ENCODE results near the gene USP17L18. TPM values are rescaled to one million over a fixed set of nuclear protein-coding genes. Genes with fewer than 3 reads are reported as not detected.

The USP17L18 gene, protein sequence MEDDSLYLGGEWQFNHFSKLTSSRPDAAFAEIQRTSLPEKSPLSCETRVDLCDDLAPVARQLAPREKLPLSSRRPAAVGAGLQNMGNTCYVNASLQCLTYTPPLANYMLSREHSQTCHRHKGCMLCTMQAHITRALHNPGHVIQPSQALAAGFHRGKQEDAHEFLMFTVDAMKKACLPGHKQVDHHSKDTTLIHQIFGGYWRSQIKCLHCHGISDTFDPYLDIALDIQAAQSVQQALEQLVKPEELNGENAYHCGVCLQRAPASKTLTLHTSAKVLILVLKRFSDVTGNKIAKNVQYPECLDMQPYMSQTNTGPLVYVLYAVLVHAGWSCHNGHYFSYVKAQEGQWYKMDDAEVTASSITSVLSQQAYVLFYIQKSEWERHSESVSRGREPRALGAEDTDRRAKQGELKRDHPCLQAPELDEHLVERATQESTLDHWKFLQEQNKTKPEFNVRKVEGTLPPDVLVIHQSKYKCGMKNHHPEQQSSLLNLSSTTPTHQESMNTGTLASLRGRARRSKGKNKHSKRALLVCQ
- total RNA-seq = not detected in 2 replicates

GRCh38 chr4:9247953-9248680 lies at the start of gene USP17L18:
TSS of gene USP17L18 (plus strand) at chr4:9248630. CDS start at chr4:9248630, 0 bp downstream.

DNA sequence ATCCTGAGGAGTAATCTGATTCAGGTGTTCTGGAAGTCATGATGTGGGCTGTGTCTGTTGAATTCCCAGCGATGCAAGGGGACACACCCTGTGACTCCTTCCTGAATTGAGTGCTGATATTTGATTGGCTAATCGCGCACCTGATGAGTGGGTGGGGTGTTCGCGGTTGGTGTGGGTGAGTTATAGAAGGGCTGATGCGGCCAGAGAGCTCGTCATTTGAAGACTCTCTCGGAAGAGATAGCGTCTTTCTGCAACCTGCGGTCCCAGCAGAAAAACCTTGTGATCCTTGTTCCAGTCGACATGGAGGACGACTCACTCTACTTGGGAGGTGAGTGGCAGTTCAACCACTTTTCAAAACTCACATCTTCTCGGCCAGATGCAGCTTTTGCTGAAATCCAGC lies 38.1 kb upstream of the USP17L18 start, which contains the start of gene USP17L10:
USP17L10 (plus strand) TSS at position 301 of the 400 bp plus-strand sequence; CDS start at position 301, 0 bp downstream.

DNA sequence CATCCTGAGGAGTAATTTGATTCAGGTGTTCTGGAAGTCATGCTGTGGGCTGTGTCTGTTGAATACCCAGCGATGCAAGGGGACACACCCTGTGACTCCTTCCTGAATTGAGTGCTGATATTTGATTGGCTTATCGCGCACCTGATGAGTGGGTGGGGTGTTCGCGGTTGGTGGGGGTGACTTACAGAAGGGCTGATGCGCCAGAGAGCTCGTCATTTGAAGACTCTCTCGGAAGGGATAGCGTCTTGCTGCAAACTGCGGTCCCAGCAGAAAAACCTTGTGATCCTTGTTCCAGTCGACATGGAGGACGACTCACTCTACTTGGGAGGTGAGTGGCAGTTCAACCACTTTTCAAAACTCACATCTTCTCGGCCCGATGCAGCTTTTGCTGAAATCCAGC lies 33.3 kb upstream of the USP17L18 start, which contains the start of gene USP17L11:
USP17L11 (plus strand) TSS at position 301 of the 400 bp plus-strand sequence; CDS start at position 301, 0 bp downstream.

DNA sequence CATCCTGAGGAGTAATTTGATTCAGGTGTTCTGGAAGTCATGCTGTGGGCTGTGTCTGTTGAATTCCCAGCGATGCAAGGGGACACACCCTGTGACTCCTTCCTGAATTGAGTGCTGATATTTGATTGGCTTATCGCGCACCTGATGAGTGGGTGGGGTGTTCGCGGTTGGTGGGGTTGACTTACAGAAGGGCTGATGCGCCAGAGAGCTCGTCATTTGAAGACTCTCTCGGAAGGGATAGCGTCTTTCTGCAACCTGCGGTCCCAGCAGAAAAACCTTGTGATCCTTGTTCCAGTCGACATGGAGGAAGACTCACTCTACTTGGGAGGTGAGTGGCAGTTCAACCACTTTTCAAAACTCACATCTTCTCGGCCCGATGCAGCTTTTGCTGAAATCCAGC lies 28.6 kb upstream of the USP17L18 start, which contains the start of gene USP17L12:
USP17L12 (plus strand) TSS at position 301 of the 400 bp plus-strand sequence; CDS start at position 301, 0 bp downstream.

DNA sequence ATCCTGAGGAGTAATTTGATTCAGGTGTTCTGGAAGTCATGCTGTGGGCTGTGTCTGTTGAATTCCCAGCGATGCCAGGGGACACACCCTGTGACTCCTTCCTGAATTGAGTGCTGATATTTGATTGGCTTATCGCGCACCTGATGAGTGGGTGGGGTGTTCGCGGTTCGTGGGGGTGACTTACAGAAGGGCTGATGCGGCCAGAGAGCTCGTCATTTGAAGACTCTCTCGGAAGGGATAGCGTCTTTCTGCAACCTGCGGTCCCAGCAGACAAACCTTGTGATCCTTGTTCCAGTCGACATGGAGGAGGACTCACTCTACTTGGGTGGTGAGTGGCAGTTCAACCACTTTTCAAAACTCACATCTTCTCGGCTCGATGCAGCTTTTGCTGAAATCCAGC lies 23.8 kb upstream of the USP17L18 start, which contains the start of gene USP17L13:
USP17L13 (plus strand) TSS at position 301 of the 400 bp plus-strand sequence; CDS start at position 301, 0 bp downstream.

GRCh38 chr4:9234085-9234484 lies 14.3 kb upstream of the USP17L18 start, which contains the start of gene USP17L15:
TSS of gene USP17L15 (plus strand) at chr4:9234385. CDS start at chr4:9234385, 0 bp downstream.

GRCh38 chr4:9243579-9243978 lies 4.9 kb upstream of the USP17L18 start, which contains the start of gene USP17L17:
TSS of gene USP17L17 (plus strand) at chr4:9243879. CDS start at chr4:9243879, 0 bp downstream.

DNA sequence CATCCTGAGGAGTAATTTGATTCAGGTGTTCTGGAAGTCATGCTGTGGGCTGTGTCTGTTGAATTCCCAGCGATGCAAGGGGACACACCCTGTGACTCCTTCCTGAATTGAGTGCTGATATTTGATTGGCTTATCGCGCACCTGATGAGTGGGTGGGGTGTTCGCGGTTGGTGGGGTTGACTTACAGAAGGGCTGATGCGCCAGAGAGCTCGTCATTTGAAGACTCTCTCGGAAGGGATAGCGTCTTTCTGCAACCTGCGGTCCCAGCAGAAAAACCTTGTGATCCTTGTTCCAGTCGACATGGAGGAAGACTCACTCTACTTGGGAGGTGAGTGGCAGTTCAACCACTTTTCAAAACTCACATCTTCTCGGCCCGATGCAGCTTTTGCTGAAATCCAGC lies 4.6 kb downstream of the USP17L18 start, which contains the start of gene USP17L19:
USP17L19 (plus strand) TSS at position 301 of the 400 bp plus-strand sequence; CDS start at position 301, 0 bp downstream.

GRCh38 chr4:9257824-9258223 lies 9.4 kb downstream of the USP17L18 start, which contains the start of gene USP17L20:
TSS of gene USP17L20 (plus strand) at chr4:9258124. CDS start at chr4:9258124, 0 bp downstream.

GRCh38 chr4:9262572-9262971 lies 14.1 kb downstream of the USP17L18 start, which contains the start of gene USP17L21:
TSS of gene USP17L21 (plus strand) at chr4:9262872. CDS start at chr4:9262872, 0 bp downstream.

DNA sequence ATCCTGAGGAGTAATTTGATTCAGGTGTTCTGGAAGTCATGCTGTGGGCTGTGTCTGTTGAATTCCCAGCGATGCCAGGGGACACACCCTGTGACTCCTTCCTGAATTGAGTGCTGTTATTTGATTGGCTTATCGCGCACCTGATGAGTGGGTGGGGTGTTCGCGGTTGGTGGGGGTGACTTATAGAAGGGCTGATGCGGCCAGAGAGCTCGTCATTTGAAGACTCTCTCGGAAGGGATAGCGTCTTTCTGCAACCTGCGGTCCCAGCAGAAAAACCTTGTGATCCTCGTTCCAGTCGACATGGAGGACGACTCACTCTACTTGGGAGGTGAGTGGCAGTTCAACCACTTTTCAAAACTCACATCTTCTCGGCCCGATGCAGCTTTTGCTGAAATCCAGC lies 18.9 kb downstream of the USP17L18 start, which contains the start of gene USP17L22:
USP17L22 (plus strand) TSS at position 301 of the 400 bp plus-strand sequence; CDS start at position 301, 0 bp downstream.

Other genes starting within 250 kb of the USP17L18 start
- not detected in 2 replicates for gene FAM90A26, start 78.2 kb upstream of the USP17L18 start, total RNA-seq
- not detected in 2 replicates for gene USP17L10, start 38.0 kb upstream of the USP17L18 start, total RNA-seq
- gene USP17L11, start 33.2 kb upstream of the USP17L18 start, total RNA-seq = not detected in 2 replicates
- gene USP17L12, start 28.5 kb upstream of the USP17L18 start, total RNA-seq = not detected in 2 replicates
- not detected in 2 replicates for gene USP17L13, start 23.7 kb upstream of the USP17L18 start, total RNA-seq
- gene USP17L15, start 14.2 kb upstream of the USP17L18 start, total RNA-seq = not detected in 2 replicates
- gene USP17L17, start 4.8 kb upstream of the USP17L18 start, total RNA-seq = not detected in 2 replicates
- not detected in 2 replicates for gene USP17L19, start 4.7 kb downstream of the USP17L18 start, total RNA-seq
- not detected in 2 replicates for gene USP17L20, start 9.5 kb downstream of the USP17L18 start, total RNA-seq
- not detected in 2 replicates for gene USP17L21, start 14.2 kb downstream of the USP17L18 start, total RNA-seq
- gene USP17L22, start 19.0 kb downstream of the USP17L18 start, total RNA-seq = not detected in 2 replicates
- gene USP17L24, start 76.5 kb downstream of the USP17L18 start, total RNA-seq = not detected in 2 replicates
- not detected in 2 replicates for gene USP17L25, start 81.3 kb downstream of the USP17L18 start, total RNA-seq
- gene USP17L26, start 86.0 kb downstream of the USP17L18 start, total RNA-seq = not detected in 2 replicates
- not detected in 2 replicates for gene USP17L5, start 90.8 kb downstream of the USP17L18 start, total RNA-seq
- not detected in 2 replicates for gene USP17L27, start 95.5 kb downstream of the USP17L18 start, total RNA-seq
- not detected in 2 replicates for gene USP17L28, start 100.3 kb downstream of the USP17L18 start, total RNA-seq
- not detected in 2 replicates for gene USP17L29, start 105.0 kb downstream of the USP17L18 start, total RNA-seq
- gene USP17L30, start 114.5 kb downstream of the USP17L18 start, total RNA-seq = not detected in 2 replicates
- not detected in 2 replicates for gene DEFB131A, start 195.8 kb downstream of the USP17L18 start, total RNA-seq